DMS153 treated with DMSO at 0.1 percent for 48 hours (cell line): Measurements from ENCODE around the gene ARHGAP9.

ENCODE experiments used
- DNase-seq: peaks from one replicate; lab custom pipeline; 2025; ENCODE audit not compliant: unreplicated experiment; lab: John Stamatoyannopoulos, UW

Gene ARHGAP9

GRCh38 chr12:57473886-57474285 lies 5.8 kb downstream of the ARHGAP9 start:
- no peak for DNase-seq

- DNase-seq, result no peak
These were observed 6.3 kb downstream of the ARHGAP9 start for GRCh38 chr12:57473392-57473791.

- DNase-seq, result no peak
These were observed 7.3 kb downstream of the ARHGAP9 start for GRCh38 chr12:57472391-57472790.

- no peak for DNase-seq
These were observed 8.0 kb downstream of the ARHGAP9 start for GRCh38 chr12:57471661-57472060.

- no peak for DNase-seq
These were observed 8.6 kb downstream of the ARHGAP9 start for GRCh38 chr12:57470970-57471656.

- DNase-seq, result no peak
These were observed 9.2 kb downstream of the ARHGAP9 start for GRCh38 chr12:57470286-57470969.

GRCh38 chr12:57469296-57470164 lies 10.1 kb downstream of the ARHGAP9 start:
- DNase-seq, result no peak

- DNase-seq, result no peak
These were observed 11.8 kb downstream of the ARHGAP9 start for GRCh38 chr12:57467915-57468314.

- DNase-seq, result no peak
These were observed 12.3 kb downstream of the ARHGAP9 start for GRCh38 chr12:57467212-57467874.

- DNase-seq, result no peak
These were observed 13.7 kb downstream of the ARHGAP9 start for GRCh38 chr12:57465747-57466505.

GRCh38 chr12:57465030-57465746 lies 14.5 kb downstream of the ARHGAP9 start:
- no peak for DNase-seq

GRCh38 chr12:57464569-57464968 lies 15.1 kb downstream of the ARHGAP9 start:
- DNase-seq, result no peak

- DNase-seq, result no peak
These were observed 16.8 kb downstream of the ARHGAP9 start for GRCh38 chr12:57462912-57463253.

GRCh38 chr12:57462251-57462911 lies 17.3 kb downstream of the ARHGAP9 start:
- peak; percentile 96 for DNase-seq

- DNase-seq, result no peak
These were observed 17.8 kb downstream of the ARHGAP9 start for GRCh38 chr12:57461917-57462250.

- no peak for DNase-seq
These were observed 18.3 kb downstream of the ARHGAP9 start for GRCh38 chr12:57461276-57461916.

GRCh38 chr12:57460841-57461275 lies 18.8 kb downstream of the ARHGAP9 start:
- no peak for DNase-seq

GRCh38 chr12:57460468-57460784 lies 19.2 kb downstream of the ARHGAP9 start:
- no peak for DNase-seq
